Fibroblast of lung (primary cell): Measurements from ENCODE around the gene IKBKG.

Experiments used
- CTCF ChIP-seq, 2 donors: IDR thresholded peaks in 1 of 2; conservative IDR thresholded peaks in 1 of 2; 1 replicate in 1 of 2; 2 replicates in 1 of 2; pipeline ENCODE4 v1.5.1; 2011 to 2012; ENCODE audit warnings: low read length in 2 of 2, control low read depth in 1 of 2, inconsistent platforms in 1 of 2, low read depth in 1 of 2, mild to moderate bottlenecking in 1 of 2
- EZH2 ChIP-seq: IDR thresholded peaks from 2 replicates; pipeline ENCODE4 v1.5.1; 2012; ENCODE audit warnings: low read length, control low read depth, mild to moderate bottlenecking; ENCODE audit errors: missing control alignments

- no peak for TF ChIP-seq CTCF (conservative IDR thresholded peaks at IDR 0.05 in 1 of 2, IDR thresholded peaks at IDR 0.05 in 1 of 2; ENCODE audit: low read depth in 1 of 2, low read length in 2 of 2)
- TF ChIP-seq EZH2, result no peak
Measured at GRCh38 chrX:154600759-154601374, 53.4 kb downstream of the IKBKG start.
